IPS-18c (cell line): ENCODE measurements around the gene FKTN.
A peak's percentile ranks its signal among the peaks of the same experiment; 100 is the strongest.

Experiments
- H3K4me3 ChIP-seq: 2 replicates; pipeline ENCODE4 v1.7.0; 2013; ENCODE audit warnings: low read depth, mild to moderate bottlenecking, low read length, moderate library complexity; ENCODE audit not compliant: insufficient read depth
- H3K9me3 ChIP-seq: one replicate; pipeline ENCODE4 v1.6.1; 2013; ENCODE audit warnings: mild to moderate bottlenecking, low read length, moderate library complexity; ENCODE audit not compliant: control insufficient read depth, insufficient read depth

The FKTN gene

DNA sequence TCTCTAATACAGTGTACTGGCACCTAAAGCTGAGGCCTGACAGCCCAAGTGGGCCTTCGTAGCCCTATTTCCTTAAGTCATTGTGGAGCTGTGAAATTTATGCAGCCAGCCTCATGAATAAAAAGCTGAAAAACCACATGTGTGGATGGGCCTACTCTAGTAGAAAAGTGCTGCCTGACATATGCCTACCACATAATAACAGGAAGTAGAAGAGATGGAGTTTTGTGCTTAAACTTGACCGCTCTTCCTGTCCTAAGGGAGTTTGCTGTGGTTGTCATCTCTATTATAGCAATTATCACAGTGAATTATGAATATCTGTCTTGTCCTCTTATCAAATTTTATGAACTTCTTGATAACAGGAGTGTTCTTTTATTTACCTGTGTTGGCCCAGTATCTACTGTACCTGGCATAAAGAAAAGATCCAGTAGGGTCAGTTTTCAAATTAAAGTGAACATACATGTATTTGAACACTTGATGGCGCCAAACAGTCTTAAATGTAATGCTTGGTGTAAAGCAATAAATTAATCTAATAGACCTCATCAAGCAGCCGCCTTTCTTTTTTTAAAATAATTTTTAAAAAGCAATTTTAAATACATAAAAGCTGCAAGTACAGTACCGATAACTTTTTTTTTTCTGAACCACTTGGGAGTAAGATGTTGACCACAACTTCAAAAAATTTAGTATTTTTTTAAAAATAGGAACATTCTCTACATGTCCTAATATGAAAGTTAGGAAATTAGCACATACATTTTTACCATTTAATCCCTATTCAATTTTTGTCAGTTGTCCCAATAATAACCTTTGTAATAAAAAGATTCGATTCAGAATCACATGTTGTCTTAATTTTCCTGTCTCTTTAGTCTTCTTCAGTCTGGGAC, 51.0 kb downstream of the FKTN start:
- H3K9me3 ChIP-seq = no peaks in the 10 kb centered on the region
- no peak overlapping the region for H3K4me3 ChIP-seq

DNA sequence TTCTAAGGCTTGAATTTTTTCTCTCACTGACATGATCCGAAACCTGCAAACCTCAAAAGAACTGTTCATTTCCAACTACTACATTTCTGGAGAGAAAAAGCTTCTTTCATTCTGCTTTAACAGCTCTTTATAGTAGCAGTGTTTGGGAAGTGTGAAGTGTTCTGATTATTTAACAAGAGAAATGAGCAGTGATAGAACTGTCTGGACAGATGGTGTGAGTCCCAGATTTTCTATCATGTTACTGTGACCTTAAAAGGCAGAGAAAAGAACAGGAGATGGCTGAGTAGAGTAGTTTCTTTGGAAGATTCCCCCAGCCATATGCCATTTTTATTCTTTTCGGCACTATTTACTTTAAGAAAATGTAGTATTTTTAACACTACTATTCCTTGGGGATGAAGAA, 63.1 kb downstream of the FKTN start:
- Histone ChIP-seq H3K9me3 (no peaks in the 10 kb centered on the region), H3K4me3 (no peak overlapping the region)

DNA sequence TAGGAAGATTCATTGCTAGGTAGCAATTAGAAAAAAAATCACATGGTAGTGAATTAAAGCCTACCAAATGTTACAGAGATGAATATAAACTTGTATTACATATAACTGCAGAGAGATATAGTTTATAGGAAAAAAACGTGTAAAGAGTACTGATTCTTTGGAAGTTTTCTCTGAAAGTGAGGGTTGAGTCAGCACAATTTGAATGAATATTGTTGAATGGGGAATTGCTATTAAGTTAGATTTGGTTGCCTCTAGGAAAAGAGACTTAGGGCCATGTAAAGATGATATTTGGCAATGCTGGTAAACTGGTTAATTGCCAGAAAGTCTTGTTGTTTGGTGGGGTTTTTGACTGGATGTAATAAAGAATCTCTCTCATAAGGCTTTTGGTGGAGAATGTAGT, 67.2 kb downstream of the FKTN start:
- no peaks in the 10 kb centered on the region for H3K9me3 ChIP-seq
- H3K4me3 ChIP-seq = no peak overlapping the region

DNA sequence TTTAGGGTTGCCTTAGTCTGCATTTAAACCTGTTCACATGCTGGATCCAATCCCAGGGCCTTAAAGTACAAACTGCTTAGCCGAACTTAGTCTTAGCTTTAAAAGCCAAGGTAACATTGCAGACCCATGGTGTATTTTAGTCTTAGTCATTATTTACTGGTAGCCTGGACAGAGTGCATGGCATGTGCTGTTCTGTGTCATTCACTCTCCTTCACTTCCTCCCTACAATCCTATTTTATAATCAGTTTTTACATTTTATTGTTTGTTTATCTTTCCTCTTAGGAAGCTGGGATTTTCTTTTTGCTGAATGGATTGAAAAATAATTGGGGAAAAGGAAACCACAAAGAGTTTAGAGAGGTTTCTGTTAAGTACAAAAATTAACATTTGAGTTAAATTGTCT, 74.9 kb downstream of the FKTN start:
- H3K4me3 ChIP-seq = no peak overlapping the region

DNA sequence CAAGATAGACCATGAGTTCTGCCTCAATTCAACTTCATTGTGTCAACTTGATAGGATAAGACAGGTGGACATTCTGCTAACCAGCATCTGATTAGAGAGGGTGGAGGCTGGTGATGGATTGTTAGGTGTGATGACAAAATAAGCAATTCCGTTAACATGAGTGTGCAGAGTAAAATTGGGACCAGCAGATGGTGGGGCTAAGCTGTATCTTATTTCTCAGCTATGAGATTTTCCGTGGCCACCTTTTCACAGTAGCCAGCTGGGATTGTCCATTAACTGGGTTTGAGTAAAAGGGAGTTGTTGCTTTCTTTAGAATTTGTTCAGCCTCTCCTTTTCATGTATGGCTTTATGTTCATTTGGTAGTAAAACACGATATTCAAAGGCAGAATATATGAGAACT, 75.5 kb downstream of the FKTN start:
- H3K4me3 ChIP-seq = no peak overlapping the region
- H3K9me3 ChIP-seq = no peaks in the 10 kb centered on the region

More for the DNA sequence above, 74.9 kb downstream of the FKTN start:
- H3K9me3 ChIP-seq = no peaks in the 10 kb centered on the region

DNA sequence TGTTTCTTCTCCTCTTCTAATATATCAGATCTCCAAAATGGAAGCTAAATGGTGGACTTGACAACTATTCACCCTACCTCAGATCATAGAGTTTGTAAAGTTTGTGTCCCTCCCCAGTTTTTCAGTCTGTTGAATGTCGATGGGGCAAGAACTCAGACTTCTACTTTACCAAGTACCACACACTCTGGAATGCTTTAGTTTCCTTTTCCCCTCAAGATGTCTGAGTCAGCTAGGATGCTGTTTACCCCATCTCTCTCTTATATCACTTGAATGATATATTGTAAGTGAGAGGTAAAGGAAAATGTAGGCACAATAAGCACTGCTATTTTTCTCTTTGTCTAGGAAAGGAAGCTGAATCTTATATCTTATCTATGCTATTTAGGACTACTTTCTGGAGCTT, 78.4 kb downstream of the FKTN start:
- no peaks in the 10 kb centered on the region for H3K9me3 ChIP-seq
- H3K4me3 ChIP-seq = no peak overlapping the region

DNA sequence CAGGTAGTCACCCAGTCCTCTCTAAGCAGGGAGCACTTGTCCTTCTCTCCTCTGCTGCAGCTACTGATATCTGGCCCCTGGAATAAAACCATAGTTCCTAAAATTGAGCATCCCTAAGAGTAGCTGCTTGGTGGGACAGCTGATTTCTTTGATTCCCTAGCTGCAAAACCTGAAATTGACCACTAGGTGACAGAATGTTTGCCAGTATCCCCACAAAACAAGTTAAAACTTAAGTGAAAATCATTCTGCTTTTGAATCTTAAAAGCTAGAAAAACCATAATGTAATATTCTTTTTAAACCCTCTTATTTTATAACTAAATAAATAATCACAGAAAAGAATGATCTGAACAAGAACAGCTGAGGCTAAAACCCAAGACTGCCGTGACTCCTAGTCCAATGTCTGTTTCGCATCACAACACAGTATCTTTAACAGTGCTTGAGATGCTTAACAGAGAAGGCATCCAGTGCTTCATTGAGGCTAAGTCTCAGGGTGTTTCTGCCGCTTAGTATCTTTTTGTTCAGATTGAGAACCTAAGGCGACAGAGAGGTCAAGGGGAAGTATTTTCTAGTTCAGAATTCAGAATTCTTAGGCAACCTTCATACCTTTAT, 80.0 kb downstream of the FKTN start:
- Histone ChIP-seq H3K4me3 (no peak overlapping the region), H3K9me3 (no peaks in the 10 kb centered on the region)

DNA sequence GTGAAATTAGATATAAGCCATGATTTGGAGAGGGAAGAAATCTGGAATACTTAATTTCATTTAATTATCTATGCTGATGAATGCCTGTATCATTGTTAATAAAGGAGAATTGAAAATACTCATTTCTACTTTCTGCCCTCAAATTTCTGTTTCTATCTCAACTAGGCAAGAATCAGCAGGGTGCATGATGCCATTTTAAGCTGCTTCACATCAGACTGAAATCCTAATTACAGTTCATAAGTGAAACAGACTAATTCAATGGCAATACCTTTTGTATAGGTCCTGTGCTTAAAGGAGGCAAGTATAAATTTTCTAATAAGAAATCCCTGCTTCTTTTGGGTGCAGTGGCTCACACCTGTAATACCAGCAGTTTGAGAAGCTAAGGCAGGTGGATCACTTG, 82.0 kb downstream of the FKTN start:
- H3K9me3 ChIP-seq = no peaks in the 10 kb centered on the region
- no peak overlapping the region for H3K4me3 ChIP-seq

DNA sequence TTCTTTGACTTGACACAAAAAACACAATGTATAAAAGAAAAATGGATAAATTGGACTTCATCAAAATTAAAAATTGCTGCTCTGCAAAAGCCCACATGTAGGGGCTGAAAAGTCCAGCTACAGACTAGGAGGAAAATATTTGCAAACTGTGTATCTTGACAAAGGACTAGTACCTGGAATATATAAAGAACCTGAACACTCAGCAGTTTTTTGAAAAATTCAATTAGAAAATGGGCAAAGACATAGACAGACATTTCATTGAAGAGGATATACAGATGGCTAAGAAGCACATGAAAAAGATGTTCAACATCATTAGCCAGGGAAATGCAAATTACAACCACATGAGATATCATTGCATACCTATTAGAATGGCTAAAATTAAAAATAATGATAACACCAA, 85.9 kb downstream of the FKTN start:
- no peak overlapping the region for H3K4me3 ChIP-seq
- no peaks in the 10 kb centered on the region for H3K9me3 ChIP-seq

DNA sequence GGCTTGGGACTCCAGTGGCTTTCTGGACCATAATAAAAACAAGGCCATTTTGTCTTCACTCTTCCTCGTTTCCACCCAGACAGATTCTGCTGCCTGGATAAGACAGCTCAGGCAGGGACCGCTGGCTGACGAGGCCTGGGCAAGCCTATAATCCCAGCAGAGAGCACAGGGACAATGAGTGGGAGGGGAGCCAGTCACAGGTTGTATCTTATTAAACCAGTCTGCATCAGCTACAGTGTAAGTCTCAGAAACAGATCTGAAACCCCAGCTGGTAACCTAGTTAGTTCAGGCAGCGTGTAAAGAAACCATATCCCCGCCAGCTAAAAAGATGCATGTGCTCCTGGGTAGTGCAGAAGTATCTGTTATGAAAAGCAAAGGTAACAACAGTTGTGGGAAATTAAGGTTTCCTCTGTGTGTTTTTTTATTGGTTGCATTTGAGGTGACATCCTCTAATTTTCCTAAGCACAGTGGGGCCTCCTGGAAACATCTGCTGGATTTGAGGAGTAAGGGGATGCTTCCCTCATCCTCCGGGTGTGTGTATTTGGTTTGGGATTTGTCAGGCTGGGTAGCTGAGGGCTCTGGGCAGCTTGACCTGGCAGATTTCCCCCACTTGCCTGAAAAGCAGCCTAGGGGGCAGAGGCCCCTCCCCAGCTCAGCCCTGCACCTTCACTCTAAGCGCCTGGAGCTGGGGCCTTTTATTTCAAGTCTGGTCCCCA, 89.1 kb downstream of the FKTN start:
- Histone ChIP-seq H3K9me3 (no peaks in the 10 kb centered on the region), H3K4me3 (no peak overlapping the region)

DNA sequence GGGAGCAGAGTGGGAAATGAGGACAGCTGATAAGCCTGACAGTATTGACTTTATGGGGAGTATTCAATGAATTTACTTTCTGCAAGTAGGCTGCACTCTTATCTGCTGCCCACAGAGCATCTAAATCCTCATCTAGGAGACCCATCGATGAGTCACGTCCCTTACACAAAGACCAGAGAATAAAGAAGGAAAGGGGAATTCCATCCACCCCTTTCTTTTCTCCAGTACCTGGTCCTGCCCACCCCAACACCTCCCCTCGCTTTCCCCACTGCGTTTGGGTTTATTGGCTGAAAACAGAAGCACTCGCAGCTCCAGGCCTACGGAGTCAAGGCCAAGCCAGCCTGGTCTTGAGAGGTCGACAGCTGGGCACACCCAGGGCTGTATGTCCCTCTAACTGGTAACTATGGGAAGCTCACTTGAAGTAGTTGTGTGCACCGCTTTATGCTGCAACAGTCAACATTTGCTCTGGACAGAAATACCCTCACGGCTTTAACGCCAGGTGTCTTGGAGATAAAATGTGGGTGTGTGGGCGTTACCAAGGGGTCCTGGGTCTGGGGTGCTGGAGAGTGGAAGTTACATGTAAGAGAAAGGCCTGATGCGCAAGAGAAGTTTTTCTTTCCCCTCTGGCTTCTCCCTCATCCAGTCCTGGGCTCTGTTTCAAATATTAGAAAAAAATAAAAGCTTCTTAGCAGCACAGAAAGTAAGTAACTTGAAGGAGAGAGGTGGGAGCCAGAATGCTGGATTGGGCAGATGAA, 89.8 kb downstream of the FKTN start:
- Histone ChIP-seq H3K9me3 (no peaks in the 10 kb centered on the region), H3K4me3 (no peak overlapping the region)

DNA sequence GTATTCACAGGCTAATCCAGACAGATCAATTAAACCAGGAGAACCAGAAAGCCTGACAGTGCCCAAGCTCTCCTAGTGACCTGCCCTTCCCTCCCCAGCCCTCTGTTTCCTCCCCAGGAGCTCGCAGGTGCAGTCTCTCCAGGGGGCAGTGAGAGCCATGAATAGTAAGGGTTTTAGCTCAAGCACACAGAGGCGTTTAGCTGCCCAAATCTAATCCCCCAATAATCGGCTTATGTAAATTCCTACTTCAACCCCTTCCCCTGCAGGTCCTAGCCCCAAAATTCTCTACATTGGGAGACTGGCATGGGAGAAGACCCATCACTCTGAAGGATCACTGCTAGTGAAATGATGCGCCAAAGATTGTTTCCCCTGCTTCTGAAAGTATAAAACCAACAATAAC, 93.9 kb downstream of the FKTN start:
- no peaks in the 10 kb centered on the region for H3K9me3 ChIP-seq
- no peak overlapping the region for H3K4me3 ChIP-seq

DNA sequence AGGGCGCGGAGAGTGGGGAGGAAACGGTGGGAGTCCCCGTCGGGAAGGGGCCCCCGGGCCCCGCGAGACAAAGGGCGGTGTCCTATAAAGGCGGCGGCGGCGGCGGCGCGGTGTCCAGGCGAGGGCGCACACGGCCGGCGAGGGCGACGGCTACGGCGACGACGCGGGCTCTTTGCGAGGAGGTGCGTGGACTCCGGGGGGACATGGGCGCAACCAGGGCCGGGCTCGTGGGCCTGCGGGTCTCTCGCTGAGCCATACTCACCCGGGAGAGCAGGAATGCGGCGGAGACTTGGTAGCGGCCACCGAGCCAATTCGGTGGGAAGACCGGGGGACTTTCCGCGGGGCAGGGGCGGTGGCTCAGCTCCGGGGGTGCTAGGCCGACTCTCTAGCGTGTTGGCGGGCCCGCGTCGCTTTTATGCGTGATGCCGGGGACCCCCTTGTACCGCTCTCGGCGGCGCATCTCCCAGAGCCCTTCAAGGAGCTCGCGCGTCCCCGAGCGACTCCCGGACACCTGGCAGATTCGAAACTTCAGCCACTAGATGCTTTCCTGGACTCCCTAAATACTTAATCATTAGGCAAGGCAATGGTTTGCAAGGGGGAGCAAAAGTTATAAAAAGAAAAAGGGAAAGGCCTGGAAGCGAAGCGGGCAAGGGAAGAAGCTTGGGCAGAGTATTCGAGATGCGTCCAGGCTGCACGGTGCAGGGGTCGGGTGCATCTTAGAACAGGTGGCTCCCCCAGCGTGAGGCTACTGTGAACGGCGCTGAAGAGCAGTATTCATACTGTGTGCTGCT, 98.4 kb downstream of the FKTN start:
- Histone ChIP-seq H3K4me3 (peak overlapping the region; percentile 56), H3K9me3 (no peaks in the 10 kb centered on the region)

DNA sequence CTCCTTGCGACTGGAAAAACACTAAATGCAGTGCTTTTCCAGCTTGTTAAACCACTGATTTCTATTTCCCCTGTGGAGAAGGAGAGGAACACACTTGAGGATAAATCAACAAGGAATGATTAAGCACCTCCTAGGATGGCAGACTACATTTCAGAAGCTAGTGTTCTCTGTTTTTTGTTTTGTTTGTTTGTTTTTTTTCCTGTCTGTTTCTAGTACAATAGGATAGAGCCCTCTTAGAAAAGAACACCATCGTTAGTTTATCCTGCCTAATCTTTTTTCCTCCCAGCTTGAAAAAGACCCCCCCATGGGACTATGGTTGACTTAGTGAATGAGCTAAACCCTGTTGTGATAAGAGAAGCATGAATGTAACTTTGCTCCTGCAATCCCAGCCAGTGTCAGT, 100.4 kb downstream of the FKTN start:
- H3K9me3 ChIP-seq = no peaks in the 10 kb centered on the region
- no peak overlapping the region for H3K4me3 ChIP-seq

DNA sequence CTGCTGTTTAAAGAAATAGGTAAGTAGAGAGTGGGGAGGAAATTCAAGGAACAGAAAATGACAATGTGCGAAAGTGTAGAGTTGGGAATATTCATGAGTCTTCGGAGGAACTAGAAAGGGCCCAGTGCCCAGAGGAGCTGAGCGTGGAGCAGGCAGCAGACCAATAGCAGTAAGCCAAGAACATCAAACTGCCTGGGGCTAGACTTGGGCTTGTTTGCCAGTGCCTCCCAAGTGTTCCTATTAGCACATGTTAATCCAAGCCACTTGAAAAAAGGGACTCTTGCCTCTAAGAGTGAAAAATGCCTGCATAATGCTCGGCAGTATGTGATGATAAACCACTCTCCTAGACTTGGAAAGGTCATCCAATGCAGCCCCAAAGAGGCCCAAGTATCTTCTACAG, 103.1 kb downstream of the FKTN start:
- H3K4me3 ChIP-seq = no peak overlapping the region
- no peaks in the 10 kb centered on the region for H3K9me3 ChIP-seq

DNA sequence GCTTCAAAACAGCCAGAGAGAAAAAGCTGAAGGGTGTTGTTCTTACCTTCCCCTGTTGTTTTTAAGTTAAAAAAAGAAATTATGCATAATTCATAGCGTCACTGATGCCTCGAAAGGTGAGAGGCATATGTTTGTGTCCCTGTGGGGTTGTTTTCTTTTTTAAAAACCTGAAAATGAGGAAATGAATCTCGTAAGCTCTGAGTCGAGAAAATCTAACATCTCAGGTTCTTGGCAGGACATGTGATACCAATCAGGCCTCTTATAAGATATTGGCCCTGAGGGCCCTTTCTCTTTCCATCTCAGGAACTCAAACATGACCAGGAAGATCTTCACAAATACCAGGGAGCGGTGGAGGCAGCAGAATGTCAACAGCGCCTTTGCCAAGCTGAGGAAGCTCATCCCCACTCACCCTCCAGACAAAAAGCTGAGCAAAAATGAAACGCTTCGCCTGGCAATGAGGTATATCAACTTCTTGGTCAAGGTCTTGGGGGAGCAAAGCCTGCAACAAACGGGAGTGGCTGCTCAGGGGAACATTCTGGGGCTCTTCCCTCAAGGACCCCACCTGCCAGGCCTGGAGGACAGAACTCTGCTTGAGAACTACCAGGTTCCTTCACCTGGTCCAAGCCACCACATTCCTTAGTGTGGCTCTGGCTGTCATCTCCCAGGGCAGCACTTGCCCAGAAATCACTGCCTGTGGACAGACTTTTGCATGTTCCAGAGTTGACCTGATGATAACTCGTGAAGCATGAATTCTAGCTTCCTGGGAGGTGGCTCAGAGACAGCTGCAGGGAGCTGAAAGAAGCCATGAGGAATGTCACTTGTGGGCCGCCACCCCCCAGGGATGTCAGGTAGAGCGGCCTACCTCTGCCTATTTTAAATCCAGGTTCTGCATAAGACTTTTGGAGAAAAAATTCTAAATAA, 104.5 kb downstream of the FKTN start, which contains the start of gene TAL2:
Gene TAL2, plus strand, starts transcription at position 274 of the 921 bp plus-strand sequence. Its CDS starts 40 bp downstream, at position 314.
- H3K9me3 ChIP-seq = no peaks in the 10 kb centered on the region
- no peak within 1 kb of the TSS for H3K4me3 ChIP-seq
